Gastroesophageal sphincter (tissue), 3 donors: ENCODE data around the gene MAPK8.

Experiments used
- EP300 ChIP-seq: sonication (generic); formaldehyde crosslinking; IDR thresholded peaks from one replicate; pipeline ENCODE4 v1.6.1; 2017; ENCODE audit warnings: antibody characterized with exemption, mild to moderate bottlenecking
- POLR2A ChIP-seq, 2 donors: fragments of 450-650 bp; IDR thresholded peaks; one replicate each; pipeline ENCODE4 v1.6.1; 2017; ENCODE audit warnings: antibody characterized with exemption in 2 of 2, mild to moderate bottlenecking in 2 of 2, moderate library complexity in 1 of 2
- POLR2AphosphoS5 ChIP-seq: sonication (generic); formaldehyde crosslinking; IDR thresholded peaks from one replicate; pipeline ENCODE4 v1.6.1; 2017; ENCODE audit warnings: antibody characterized with exemption
- TF ChIP-seq, protein P1 (sequence below), 4 experiments: fragments of 200-600 bp in 2 of 4; fragments of 450-650 bp in 2 of 4; sonication (generic) in 1 of 4; IDR thresholded peaks; one replicate each; pipeline ENCODE4 v1.5.1; 2017 to 2019; ENCODE audit warnings: antibody characterized with exemption in 4 of 4, mild to moderate bottlenecking in 2 of 4, moderate library complexity in 2 of 4

DNA sequence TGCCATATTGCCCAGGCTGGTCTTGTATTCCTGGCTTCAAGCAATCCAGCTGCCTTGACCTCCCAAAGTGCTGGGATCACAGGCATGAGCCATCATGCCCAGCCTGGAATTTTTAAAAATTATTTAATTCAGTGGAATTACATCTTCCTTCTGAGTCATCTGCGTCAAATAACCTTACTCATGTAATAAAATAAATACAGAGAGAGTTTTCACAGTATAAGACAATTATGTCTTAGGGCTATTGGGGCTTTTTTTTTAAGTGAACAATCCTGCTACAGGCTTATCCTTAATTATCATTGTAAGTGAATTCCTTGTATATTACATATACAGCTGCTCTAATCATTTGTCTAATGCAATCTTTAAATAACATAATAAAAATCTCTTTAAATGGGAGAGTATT lies 108.3 kb downstream of the MAPK8 start:
- TF ChIP-seq EP300: no peak
- TF ChIP-seq, protein P1, sequence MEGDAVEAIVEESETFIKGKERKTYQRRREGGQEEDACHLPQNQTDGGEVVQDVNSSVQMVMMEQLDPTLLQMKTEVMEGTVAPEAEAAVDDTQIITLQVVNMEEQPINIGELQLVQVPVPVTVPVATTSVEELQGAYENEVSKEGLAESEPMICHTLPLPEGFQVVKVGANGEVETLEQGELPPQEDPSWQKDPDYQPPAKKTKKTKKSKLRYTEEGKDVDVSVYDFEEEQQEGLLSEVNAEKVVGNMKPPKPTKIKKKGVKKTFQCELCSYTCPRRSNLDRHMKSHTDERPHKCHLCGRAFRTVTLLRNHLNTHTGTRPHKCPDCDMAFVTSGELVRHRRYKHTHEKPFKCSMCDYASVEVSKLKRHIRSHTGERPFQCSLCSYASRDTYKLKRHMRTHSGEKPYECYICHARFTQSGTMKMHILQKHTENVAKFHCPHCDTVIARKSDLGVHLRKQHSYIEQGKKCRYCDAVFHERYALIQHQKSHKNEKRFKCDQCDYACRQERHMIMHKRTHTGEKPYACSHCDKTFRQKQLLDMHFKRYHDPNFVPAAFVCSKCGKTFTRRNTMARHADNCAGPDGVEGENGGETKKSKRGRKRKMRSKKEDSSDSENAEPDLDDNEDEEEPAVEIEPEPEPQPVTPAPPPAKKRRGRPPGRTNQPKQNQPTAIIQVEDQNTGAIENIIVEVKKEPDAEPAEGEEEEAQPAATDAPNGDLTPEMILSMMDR (IDR thresholded peaks at IDR 0.05): no peak
- no peak for TF ChIP-seq POLR2AphosphoS5
- no peak for TF ChIP-seq POLR2A (IDR thresholded peaks at IDR 0.05)
